Ovary (tissue), 3 donors: Measurements from ENCODE around the gene KHDRBS2.

Experiments
- EP300 ChIP-seq: sonication (generic); formaldehyde crosslinking; IDR thresholded peaks from one replicate; pipeline ENCODE4 v1.6.1; 2017; ENCODE audit warnings: antibody characterized with exemption
- TF ChIP-seq, protein P1 (sequence below), 3 donors: fragments of 450-650 bp in 2 of 3; fragments of 200-600 bp in 1 of 3; IDR thresholded peaks; one replicate each; pipeline versions ENCODE4 v1.5.1 to v1.8.0; 2016 to 2022; ENCODE audit warnings: antibody characterized with exemption in 3 of 3, mild to moderate bottlenecking in 1 of 3
- donor health status: DM: no; HTN: no; CAD: no.

DNA sequence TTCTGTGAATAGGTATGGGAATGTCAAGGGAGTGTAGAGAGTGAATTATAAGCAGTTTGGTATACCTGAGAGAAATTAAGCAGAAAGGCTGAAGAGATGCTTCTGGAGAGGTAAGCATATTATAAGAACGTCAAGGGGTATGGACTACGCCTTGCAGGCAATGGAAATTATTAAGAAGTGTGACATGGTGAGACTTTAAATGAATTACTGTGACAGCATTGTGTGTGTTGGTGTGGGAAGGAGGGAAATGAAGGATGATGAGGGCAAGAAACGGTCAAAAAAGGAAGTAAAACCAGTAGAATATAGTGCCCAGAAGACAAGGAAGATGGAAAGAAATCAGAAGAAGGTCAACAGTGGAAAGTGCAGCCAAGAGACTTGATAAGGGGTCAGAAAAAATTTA, 5.9 kb downstream of the KHDRBS2 start:
- TF ChIP-seq, protein P1, sequence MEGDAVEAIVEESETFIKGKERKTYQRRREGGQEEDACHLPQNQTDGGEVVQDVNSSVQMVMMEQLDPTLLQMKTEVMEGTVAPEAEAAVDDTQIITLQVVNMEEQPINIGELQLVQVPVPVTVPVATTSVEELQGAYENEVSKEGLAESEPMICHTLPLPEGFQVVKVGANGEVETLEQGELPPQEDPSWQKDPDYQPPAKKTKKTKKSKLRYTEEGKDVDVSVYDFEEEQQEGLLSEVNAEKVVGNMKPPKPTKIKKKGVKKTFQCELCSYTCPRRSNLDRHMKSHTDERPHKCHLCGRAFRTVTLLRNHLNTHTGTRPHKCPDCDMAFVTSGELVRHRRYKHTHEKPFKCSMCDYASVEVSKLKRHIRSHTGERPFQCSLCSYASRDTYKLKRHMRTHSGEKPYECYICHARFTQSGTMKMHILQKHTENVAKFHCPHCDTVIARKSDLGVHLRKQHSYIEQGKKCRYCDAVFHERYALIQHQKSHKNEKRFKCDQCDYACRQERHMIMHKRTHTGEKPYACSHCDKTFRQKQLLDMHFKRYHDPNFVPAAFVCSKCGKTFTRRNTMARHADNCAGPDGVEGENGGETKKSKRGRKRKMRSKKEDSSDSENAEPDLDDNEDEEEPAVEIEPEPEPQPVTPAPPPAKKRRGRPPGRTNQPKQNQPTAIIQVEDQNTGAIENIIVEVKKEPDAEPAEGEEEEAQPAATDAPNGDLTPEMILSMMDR (IDR thresholded peaks at IDR 0.05) = no peak
- no peak for TF ChIP-seq EP300
